ENCODE measurements around the gene ACOX3.
"Not testable (repeated sequence)": the region's sequence is repeated elsewhere in the genome, so short reads cannot be mapped to it uniquely, and the experiment has no call there.

The ACOX3 gene

DNA sequence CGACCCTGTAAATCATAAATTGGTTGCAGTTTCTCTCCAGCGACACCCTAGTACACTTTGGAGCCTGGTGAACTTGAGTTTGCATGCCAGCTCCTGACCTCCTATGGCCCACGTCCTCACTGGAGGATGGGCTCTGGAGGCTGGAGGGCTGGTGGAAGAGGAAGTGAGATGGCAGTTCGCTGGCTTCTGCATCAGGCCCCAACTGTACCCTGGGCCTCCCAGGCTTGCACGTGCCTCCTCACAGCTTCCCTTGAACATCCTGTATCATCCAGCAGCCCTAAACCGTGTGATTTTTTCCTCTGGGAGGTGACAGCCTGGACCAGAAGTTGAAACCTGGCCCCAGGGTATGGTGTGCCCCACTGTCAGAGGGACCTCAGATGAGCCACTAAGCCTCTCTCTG lies 92.5 kb downstream of the ACOX3 start:
- no peaks in the 10 kb centered on the region for H3K36me3 ChIP-seq (ENCODE audit: insufficient read depth, low read length)
- no peak overlapping the region for H3K4me3 ChIP-seq (ENCODE audit: low read length)
- H3K9me3 ChIP-seq (ENCODE audit: low read length): no peaks in the 10 kb centered on the region
- H3K4me1 ChIP-seq (ENCODE audit: insufficient read depth, low read length): peaks cover 2% of the 10 kb centered on the region
- no peaks in the 10 kb centered on the region for H3K27me3 ChIP-seq (ENCODE audit: insufficient read depth, low read length)
- H2AFZ ChIP-seq (ENCODE audit: low read depth, low read length): no peak overlapping the region

DNA sequence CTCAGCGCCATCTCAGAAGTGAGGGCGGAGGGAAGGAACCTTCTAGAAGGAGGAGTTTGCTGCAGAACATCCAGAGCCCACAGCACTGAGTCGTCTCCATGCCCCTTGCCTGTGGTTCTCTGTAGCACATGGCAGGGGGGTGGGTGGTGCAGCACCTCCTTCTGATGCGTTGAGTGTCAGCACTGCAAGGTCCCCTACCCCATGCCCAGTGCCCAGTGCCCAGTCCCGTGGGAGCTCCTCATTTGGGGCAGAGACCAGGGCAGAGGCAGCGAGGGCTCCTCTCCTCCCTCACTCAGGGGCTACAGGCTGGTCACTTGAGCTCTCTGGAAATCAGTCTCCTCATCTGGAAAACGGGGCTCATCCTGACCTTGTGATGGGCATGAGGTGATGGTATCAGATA lies 92.9 kb downstream of the ACOX3 start:
- no peak overlapping the region for H3K4me3 ChIP-seq (ENCODE audit: low read length)
- no peaks in the 10 kb centered on the region for H3K9me3 ChIP-seq (ENCODE audit: low read length)
- no peak overlapping the region for H2AFZ ChIP-seq (ENCODE audit: low read depth, low read length)
- H3K27me3 ChIP-seq (ENCODE audit: insufficient read depth, low read length): no peaks in the 10 kb centered on the region
- H3K36me3 ChIP-seq (ENCODE audit: insufficient read depth, low read length): no peaks in the 10 kb centered on the region
- H3K4me1 ChIP-seq (ENCODE audit: insufficient read depth, low read length): peaks cover 2% of the 10 kb centered on the region

DNA sequence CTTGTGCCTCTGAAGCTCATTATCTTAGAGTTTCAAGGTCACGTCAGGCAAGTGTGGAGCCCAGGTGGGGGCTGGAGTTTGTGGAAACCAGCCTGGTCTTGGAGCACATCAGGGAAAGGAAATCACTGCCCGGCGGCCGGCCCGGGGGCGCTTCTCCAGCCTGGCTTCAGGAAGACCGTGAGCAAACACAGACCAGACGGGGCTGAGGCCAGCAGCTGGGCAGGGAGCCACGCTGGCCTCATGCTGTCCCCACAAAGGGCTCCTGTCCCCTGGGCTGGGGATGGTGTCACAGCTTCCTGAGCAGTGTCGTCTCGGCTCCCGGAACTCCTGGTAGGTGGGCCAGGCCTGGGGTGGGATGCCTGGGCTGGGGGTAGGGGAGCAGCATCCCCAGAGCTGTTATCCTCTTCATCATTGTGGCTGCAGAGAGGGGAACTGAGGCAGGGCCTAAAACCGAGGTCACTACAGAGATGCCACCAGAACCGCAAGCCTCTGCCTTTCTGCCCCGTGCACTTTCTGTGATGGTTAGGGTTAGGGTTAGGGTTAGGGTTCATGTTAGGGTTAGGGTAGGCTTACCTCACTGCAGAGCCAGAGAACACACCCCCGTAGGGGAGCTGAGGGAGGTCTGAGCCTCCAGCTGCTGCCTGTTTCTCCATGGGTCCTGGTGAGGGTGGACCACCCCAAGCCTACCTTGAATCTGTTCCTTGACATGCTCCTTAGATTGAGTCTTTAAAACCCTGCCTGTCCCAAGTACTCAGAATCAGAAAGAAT lies 93.5 kb downstream of the ACOX3 start:
- Histone ChIP-seq H2AFZ (ENCODE audit: low read depth, low read length) (no peak overlapping the region), H3K36me3 (ENCODE audit: insufficient read depth, low read length) (no peaks in the 10 kb centered on the region), H3K4me3 (ENCODE audit: low read length) (no peak overlapping the region), H3K9me3 (ENCODE audit: low read length) (no peaks in the 10 kb centered on the region), H3K4me1 (ENCODE audit: insufficient read depth, low read length) (peaks cover 2% of the 10 kb centered on the region), H3K27me3 (ENCODE audit: insufficient read depth, low read length) (no peaks in the 10 kb centered on the region)

DNA sequence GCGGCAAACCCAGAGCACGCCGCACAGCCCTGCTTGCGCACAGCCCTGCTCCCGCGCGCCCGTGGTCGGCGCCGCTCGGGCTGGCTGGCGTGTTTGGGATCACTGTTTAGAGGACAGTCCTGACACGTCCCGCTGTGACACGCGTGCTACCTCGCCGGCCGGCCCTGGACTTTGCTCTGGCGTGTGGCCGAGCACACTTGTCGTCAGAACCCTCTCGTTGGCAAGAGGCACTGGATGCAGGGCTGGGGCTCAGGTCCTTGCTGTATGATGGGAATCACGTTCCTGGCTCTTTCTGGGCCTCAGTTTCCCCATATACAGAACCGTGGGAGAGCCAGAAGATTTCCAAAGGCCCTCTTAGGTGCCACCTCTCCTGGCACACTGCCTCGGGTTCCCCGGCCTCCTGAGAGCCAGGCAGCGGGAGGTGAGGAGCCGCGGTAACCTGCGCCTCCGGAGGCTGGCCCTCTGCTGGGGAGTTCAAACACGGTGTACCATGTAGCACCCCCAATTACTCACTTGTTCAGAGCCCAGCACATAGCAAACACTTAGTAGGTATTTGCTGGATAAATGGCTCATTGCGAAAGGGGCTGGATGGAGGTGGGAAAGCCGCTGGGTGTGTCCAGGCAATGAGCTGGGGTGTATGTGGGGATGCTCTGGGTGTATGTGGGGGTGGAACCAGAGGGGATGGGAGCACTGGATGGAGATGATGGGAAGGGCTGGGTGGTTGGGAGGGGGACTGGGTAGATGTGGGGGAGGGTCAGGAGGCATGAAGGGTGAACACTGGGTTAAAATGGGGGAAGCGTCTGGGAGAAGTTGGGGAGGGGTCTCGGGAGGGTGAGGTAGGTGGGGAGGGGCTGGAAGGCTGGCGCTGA lies 94.3 kb downstream of the ACOX3 start:
- Histone ChIP-seq H3K27me3 (ENCODE audit: insufficient read depth, low read length) (no peaks in the 10 kb centered on the region), H3K4me3 (ENCODE audit: low read length) (no peak overlapping the region), H3K4me1 (ENCODE audit: insufficient read depth, low read length) (no peaks in the 10 kb centered on the region), H2AFZ (ENCODE audit: low read depth, low read length) (no peak overlapping the region), H3K9me3 (ENCODE audit: low read length) (no peaks in the 10 kb centered on the region), H3K36me3 (ENCODE audit: insufficient read depth, low read length) (no peaks in the 10 kb centered on the region)

DNA sequence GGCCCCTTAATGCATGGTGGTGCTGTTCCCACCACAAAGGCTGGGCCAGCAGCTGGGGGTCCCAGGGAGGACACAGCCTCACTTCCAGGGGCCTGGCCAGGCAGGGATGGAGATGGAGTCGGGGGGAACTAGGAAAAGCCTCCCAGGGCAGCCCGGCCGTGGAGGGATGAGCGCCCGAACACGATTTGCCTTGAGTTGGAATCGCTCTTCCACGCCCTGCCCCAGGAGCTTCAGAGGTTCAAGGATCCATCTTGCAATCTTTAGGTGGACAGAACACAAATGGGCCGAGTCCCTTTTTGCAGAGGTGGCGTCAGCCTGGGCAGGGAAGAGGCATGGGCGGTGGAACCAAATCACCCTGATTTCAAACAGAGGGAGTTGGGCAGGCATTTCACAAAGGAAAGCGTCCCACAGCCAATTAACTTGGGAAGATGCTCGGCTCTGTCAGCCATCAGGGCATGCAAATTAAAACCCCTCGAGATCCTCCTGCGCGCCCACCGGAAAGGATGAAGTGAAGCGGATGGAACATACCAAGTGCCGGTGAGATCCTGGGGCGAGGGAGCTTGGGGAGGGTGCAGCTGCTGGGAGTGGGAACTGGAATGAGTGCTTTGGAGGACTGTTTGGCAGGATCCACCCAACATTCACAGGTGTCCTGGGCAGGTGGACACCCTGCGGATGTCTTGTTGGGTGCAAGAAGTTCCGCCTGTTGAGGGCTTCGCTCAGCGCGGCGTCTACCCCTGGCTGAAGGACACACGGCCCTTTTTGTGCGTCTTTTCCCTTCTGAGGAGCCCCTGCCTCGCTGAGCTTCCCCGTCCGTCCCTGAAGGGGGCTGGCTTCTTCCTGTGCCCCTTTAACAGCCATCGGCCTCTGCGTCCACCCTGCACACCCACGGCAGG lies 95.2 kb downstream of the ACOX3 start:
- Histone ChIP-seq H3K27me3 (ENCODE audit: insufficient read depth, low read length) (no peaks in the 10 kb centered on the region), H3K4me3 (ENCODE audit: low read length) (no peak overlapping the region), H2AFZ (ENCODE audit: low read depth, low read length) (no peak overlapping the region), H3K9me3 (ENCODE audit: low read length) (no peaks in the 10 kb centered on the region), H3K4me1 (ENCODE audit: insufficient read depth, low read length) (no peaks in the 10 kb centered on the region), H3K36me3 (ENCODE audit: insufficient read depth, low read length) (no peaks in the 10 kb centered on the region)

DNA sequence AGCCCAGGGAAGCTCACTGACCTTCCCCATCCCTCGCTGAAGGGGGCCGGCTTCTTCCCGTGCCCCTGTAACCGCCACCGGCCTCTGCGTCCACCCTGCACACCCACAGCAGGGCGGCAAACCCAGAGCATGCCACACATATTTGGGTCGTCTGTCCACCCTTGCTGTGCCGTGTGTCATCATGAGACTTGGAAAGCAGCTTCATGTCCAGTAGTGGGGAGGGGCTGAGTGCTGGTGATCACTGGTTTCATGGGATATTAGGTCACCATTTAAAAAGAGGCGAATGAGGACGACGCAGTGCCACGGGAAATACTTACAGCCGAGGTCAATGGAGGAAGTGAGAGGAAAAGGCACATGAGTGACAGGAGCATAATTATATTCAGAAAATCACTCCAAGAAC lies 96.1 kb downstream of the ACOX3 start:
- H3K9me3 ChIP-seq (ENCODE audit: low read length): no peaks in the 10 kb centered on the region
- H2AFZ ChIP-seq (ENCODE audit: low read depth, low read length): no peak overlapping the region
- H3K36me3 ChIP-seq (ENCODE audit: insufficient read depth, low read length): no peaks in the 10 kb centered on the region
- H3K4me1 ChIP-seq (ENCODE audit: insufficient read depth, low read length): no peaks in the 10 kb centered on the region
- H3K27me3 ChIP-seq (ENCODE audit: insufficient read depth, low read length): no peaks in the 10 kb centered on the region
- H3K4me3 ChIP-seq (ENCODE audit: low read length): no peak overlapping the region

DNA sequence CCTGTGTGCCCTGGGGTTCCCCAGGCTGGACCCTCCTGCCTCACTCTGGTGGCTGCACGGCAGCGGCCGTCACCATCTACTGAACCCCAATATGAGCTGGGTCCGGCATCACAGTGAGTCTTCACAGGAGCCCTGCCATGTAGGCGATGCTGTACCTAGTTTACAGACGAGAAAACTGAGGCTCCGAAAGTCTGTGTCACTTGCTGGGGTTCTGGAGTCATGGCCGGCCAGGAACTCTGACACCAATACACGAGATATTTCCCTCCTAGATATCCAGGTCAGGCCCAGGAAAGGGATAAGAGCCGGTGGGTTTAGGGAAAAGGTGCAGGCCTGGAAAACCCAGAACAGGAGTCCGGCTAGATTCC lies 96.6 kb downstream of the ACOX3 start:
- Histone ChIP-seq H3K36me3 (ENCODE audit: insufficient read depth, low read length) (no peaks in the 10 kb centered on the region), H3K9me3 (ENCODE audit: low read length) (no peaks in the 10 kb centered on the region), H2AFZ (ENCODE audit: low read depth, low read length) (no peak overlapping the region), H3K27me3 (ENCODE audit: insufficient read depth, low read length) (no peaks in the 10 kb centered on the region), H3K4me1 (ENCODE audit: insufficient read depth, low read length) (no peaks in the 10 kb centered on the region), H3K4me3 (ENCODE audit: low read length) (no peak overlapping the region)

DNA sequence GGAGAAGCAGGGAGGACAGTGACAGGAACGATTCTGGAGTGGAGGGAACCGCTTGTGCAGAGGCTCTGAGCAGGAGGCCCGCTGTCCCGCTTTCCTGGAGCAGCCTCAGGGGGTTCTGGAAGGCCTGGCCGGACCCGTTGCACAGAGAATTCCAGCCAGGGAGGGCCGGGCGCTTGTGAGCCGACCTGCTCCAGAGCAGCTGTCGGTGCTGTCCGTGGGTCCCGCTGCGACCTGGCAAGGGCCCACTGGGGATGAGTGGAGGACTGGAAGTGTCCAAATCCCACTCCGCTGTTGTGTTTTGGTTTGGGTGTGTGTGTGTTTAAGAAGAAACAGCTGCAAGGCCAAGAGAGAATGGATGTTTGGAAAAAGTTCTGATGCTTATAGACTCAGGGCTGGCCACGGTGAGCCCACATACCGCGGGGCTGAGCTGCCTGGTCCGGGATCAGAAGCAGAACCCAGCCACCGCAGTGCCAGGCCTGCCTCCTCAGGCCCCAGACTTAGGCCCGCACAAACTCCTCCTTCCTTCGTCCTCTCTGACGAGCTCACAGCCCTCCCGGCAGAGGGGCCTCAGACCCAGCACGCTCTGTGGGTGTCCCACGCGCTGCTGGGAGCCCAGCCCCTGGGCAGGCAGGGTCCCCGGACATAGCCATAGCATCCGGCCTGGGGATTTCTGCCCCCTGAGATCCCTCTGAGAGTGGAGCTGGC lies 97.1 kb downstream of the ACOX3 start:
- Histone ChIP-seq H3K27me3 (ENCODE audit: insufficient read depth, low read length) (no peaks in the 10 kb centered on the region), H3K4me1 (ENCODE audit: insufficient read depth, low read length) (no peaks in the 10 kb centered on the region), H3K36me3 (ENCODE audit: insufficient read depth, low read length) (no peaks in the 10 kb centered on the region), H3K4me3 (ENCODE audit: low read length) (no peak overlapping the region), H3K9me3 (ENCODE audit: low read length) (no peaks in the 10 kb centered on the region), H2AFZ (ENCODE audit: low read depth, low read length) (no peak overlapping the region)

DNA sequence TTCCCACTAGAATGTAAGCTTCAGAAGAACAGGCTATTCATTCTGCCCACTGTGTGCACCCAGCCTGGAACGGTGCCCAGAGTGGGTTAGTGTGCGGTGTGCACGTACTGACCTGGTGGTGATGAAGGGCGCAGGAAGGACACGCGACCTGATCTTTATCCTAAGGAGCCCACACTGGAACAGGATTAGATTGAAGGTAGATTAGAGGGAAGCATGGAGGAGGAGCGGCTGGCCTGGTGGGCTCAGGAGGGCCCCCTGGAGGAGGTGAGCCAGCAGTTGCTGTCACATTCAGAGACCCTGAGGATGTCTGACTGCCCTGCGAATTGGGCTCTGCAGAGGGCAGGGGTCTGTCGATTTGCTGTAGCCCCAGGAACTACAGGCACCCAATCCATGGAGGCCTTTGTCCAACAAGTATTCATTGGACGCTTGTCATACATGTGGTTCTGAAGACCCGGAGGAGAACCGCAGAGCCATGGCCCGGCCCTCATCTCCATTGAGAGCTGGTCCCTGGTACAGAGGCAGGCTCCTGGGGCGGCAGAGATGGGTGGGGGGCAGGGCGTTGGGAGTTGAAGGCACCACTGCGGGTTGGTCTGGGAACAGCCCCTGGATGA lies 97.8 kb downstream of the ACOX3 start:
- Histone ChIP-seq H3K36me3 (ENCODE audit: insufficient read depth, low read length) (no peaks in the 10 kb centered on the region), H3K4me1 (ENCODE audit: insufficient read depth, low read length) (no peaks in the 10 kb centered on the region), H3K27me3 (ENCODE audit: insufficient read depth, low read length) (no peaks in the 10 kb centered on the region), H3K4me3 (ENCODE audit: low read length) (no peak overlapping the region), H2AFZ (ENCODE audit: low read depth, low read length) (no peak overlapping the region), H3K9me3 (ENCODE audit: low read length) (no peaks in the 10 kb centered on the region)

DNA sequence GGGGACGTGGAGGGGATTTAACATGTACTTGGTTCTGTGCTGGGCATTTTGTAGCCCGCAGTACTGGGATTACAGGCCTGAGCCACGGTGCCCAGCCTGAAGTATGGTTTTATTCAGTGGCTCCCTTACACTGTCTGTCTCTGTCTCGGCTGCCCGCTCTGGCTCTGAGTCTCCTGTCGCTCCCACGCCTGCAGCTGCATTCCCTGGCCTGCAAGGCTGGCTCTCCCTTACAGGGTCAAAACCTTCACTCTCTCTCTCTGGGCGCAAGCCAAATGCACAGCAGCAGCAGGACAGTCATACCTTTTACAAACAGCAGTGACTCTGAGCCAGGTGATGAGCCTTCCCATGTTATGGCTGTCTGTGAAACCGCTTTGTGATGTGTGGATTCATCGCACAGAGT lies 98.8 kb downstream of the ACOX3 start:
- Histone ChIP-seq H3K4me1 (ENCODE audit: insufficient read depth, low read length) (no peaks in the 10 kb centered on the region), H2AFZ (ENCODE audit: low read depth, low read length) (no peak overlapping the region), H3K36me3 (ENCODE audit: insufficient read depth, low read length) (no peaks in the 10 kb centered on the region), H3K9me3 (ENCODE audit: low read length) (no peaks in the 10 kb centered on the region), H3K4me3 (ENCODE audit: low read length) (no peak overlapping the region), H3K27me3 (ENCODE audit: insufficient read depth, low read length) (no peaks in the 10 kb centered on the region)

DNA sequence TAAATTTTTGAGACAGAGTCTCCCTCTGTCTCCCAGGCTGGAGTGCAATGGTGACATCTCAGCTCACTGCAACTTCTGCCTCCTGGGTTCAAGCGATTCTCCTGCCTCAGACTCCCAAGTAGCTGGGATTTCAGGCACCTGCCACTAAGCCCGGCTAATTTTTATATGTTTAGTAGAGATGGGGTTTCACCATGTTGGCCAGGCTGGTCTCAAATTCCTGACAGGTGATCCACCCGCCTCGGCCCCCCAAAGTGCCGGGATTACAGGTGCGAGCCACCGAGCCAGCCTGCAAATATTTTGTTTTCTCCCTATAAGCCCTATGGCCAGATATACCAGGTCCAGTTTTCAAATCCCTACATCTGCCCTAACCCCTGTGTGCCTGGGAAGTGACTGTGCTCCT lies 99.2 kb downstream of the ACOX3 start:
- H3K36me3 ChIP-seq (ENCODE audit: insufficient read depth, low read length); H3K9me3 ChIP-seq (ENCODE audit: low read length); H3K27me3 ChIP-seq (ENCODE audit: insufficient read depth, low read length); H3K4me3 ChIP-seq (ENCODE audit: low read length); H2AFZ ChIP-seq (ENCODE audit: low read depth, low read length); H3K4me1 ChIP-seq (ENCODE audit: insufficient read depth, low read length): not testable (repeated sequence)

DNA sequence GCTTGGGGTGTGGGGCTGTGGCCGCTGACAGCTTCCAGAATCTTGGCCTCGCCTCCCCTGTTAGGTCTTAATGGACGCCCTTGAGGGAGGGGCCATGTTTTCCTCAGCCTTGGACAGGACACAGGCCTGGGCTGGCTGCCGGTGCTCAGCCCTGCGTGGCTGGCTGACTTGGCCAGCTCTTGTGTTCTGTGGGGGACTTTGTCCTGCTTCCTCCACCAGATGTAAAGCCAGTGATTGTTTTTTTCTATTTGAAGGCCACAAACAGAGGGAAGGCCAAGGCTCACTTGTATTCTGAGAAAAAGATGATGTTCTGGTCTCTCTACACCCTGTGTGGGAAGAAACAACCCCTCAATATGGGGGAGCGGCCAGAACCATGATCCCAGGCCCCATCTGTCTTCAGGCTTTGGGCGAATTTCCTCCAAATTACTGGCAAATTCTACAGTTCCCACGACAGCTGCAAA lies 99.7 kb downstream of the ACOX3 start:
- Histone ChIP-seq H3K36me3 (ENCODE audit: insufficient read depth, low read length) (no peaks in the 10 kb centered on the region), H3K9me3 (ENCODE audit: low read length) (no peaks in the 10 kb centered on the region), H3K27me3 (ENCODE audit: insufficient read depth, low read length) (no peaks in the 10 kb centered on the region), H3K4me1 (ENCODE audit: insufficient read depth, low read length) (no peaks in the 10 kb centered on the region), H2AFZ (ENCODE audit: low read depth, low read length) (no peak overlapping the region), H3K4me3 (ENCODE audit: low read length) (no peak overlapping the region)
